Keratinocyte (primary cell): ENCODE measurements around the gene APPL2. TPM values are rescaled to one million over a fixed set of nuclear protein-coding genes. Genes with fewer than 3 reads are reported as not detected.

Source experiments
- DNase-seq: peaks from one replicate; pipeline ENCODE4 v3.0.0-alpha.2; 2011; ENCODE audit warnings: low read depth, missing footprints, low spot score
- FAIRE-seq: peaks from 2 replicates; lab custom pipeline; 2011; peaks lifted over from hg19 to GRCh38; lab: Jason Lieb, UNC
- H2AFZ ChIP-seq: 2 replicates; pipeline ENCODE4 v1.6.0; 2012; ENCODE audit warnings: low read length, control low read depth, inconsistent platforms; ENCODE audit not compliant: control insufficient read depth
- H3K27ac ChIP-seq: 2 replicates; pipeline ENCODE4 v1.5.1; 2011; ENCODE audit warnings: low read length; ENCODE audit not compliant: control insufficient read depth, insufficient read depth
- H3K27me3 ChIP-seq: 3 replicates; pipeline ENCODE4 v1.6.0; 2011; ENCODE audit warnings: low read length; ENCODE audit not compliant: control insufficient read depth, insufficient read depth; ENCODE audit errors: extremely low read depth
- H3K36me3 ChIP-seq, 2 experiments: 2 replicates in 1 of 2; 3 replicates in 1 of 2; pipeline ENCODE4 v1.5.1; 2011; ENCODE audit warnings: low read length in 2 of 2, mild to moderate bottlenecking in 1 of 2; ENCODE audit not compliant: control insufficient read depth in 2 of 2, insufficient read depth in 2 of 2; ENCODE audit errors: extremely low read depth in 1 of 2
- H3K4me1 ChIP-seq: 3 replicates; pipeline ENCODE4 v1.5.1; 2011; ENCODE audit warnings: low read length; ENCODE audit not compliant: control insufficient read depth, insufficient read depth; ENCODE audit errors: extremely low read depth
- H3K4me2 ChIP-seq: 3 replicates; pipeline ENCODE4 v1.6.0; 2011; ENCODE audit warnings: low read depth, low read length; ENCODE audit not compliant: control insufficient read depth, insufficient read depth; ENCODE audit errors: extremely low read depth
- H3K4me3 ChIP-seq, 3 experiments: fragments of 200-600 bp in 1 of 3; sonication (generic) in 1 of 3; 2 replicates in 2 of 3; 3 replicates in 1 of 3; pipeline ENCODE4 v1.5.1; 2011 to 2016; ENCODE audit warnings: low read length in 3 of 3, mild to moderate bottlenecking in 3 of 3, control low read depth in 2 of 3, inconsistent platforms in 1 of 3, low read depth in 1 of 3, mixed read lengths in 1 of 3, mixed run types in 1 of 3, moderate library complexity in 1 of 3; ENCODE audit not compliant: control insufficient read depth in 2 of 3, insufficient read depth in 2 of 3; ENCODE audit errors: extremely low read depth in 1 of 3
- H3K79me2 ChIP-seq: 2 replicates; pipeline ENCODE4 v1.6.0; 2012; ENCODE audit warnings: low read length; ENCODE audit not compliant: control insufficient read depth, insufficient read depth
- H3K9ac ChIP-seq: 3 replicates; pipeline ENCODE4 v1.6.0; 2011; ENCODE audit warnings: low read length; ENCODE audit not compliant: control insufficient read depth, insufficient read depth; ENCODE audit errors: extremely low read depth
- H3K9me1 ChIP-seq: 3 replicates; pipeline ENCODE4 v1.6.0; 2011; ENCODE audit warnings: low read length; ENCODE audit not compliant: control insufficient read depth, insufficient read depth; ENCODE audit errors: extremely low read depth
- H3K9me3 ChIP-seq: 2 replicates; pipeline ENCODE4 v1.5.1; 2012; ENCODE audit warnings: low read depth, low read length; ENCODE audit not compliant: control insufficient read depth
- H4K20me1 ChIP-seq: 3 replicates; pipeline ENCODE4 v1.6.0; 2011; ENCODE audit warnings: low read length; ENCODE audit not compliant: control insufficient read depth, insufficient read depth; ENCODE audit errors: extremely low read depth
- EZH2 ChIP-seq: IDR thresholded peaks from one replicate; pipeline ENCODE4 v1.6.1; 2012; ENCODE audit warnings: inconsistent platforms, mild to moderate bottlenecking, low read length, moderate library complexity
- dilution Hi-C: fragments of 300-500 bp; cut with MboI; formaldehyde crosslinking; loops from one replicate; pipeline ENCODE4 v1.7.0; 2020; ENCODE audit warnings: low sequenced_read_pairs; ENCODE audit not compliant: extremely low pct_ligation_motif_present
- polyA plus RNA-seq, 5 experiments: library from polyadenylated mRNA; depleted of rRNA in 3 of 5; stranded (reverse) in 3 of 5; stranded (forward) in 1 of 5; unstranded in 1 of 5; fragments of >200 nt; gene quantifications; 1 replicate in 1 of 5; 2 replicates in 3 of 5; 3 replicates in 1 of 5; pipeline versions ENCODE4 v1.2.1 to v1.2.3, GENCODE V29; 2011 to 2012; ENCODE audit warnings: missing spikeins in 2 of 5, low read depth in 1 of 5, low replicate concordance in 1 of 5
- TF ChIP-seq, protein P1 (sequence below), 3 experiments: IDR thresholded peaks in 1 of 3; conservative IDR thresholded peaks in 1 of 3; optimal IDR thresholded peaks in 1 of 3; 2 replicates in 2 of 3; 3 replicates in 1 of 3; pipeline versions ENCODE3 to v1.5.1; 2011; ENCODE audit warnings: low read length in 3 of 3, mild to moderate bottlenecking in 3 of 3, moderate library complexity in 2 of 3, control low read depth in 1 of 3, inconsistent platforms in 1 of 3; ENCODE audit not compliant: insufficient read depth in 2 of 3; ENCODE audit errors: extremely low read depth in 1 of 3

The APPL2 gene
- polyA plus RNA-seq, 1 donor (not counting 4 experiments of a cell fraction or from before 2014, with no cell fraction given), result 26.1 TPM

DNA sequence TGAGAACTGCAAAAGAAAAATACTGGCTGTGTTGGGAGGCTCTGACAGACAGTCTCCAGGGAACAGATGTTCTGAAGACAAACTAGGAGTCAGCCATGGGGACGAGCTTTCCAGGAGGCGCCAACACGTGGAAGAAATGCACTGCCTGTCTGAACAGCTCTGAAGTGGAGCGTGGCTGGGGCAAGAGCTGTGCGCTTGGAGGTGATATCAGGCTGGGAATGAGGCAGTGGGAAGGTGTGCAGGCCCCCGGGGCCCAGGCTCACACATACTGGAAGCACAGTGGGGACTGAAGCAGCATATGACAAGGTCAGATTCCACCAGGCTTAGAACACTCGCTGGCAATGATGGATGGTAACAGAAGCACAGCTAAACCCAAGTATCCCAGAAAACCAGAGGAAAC is 17.5 kb downstream of the APPL2 start:
- TF ChIP-seq, protein P1, sequence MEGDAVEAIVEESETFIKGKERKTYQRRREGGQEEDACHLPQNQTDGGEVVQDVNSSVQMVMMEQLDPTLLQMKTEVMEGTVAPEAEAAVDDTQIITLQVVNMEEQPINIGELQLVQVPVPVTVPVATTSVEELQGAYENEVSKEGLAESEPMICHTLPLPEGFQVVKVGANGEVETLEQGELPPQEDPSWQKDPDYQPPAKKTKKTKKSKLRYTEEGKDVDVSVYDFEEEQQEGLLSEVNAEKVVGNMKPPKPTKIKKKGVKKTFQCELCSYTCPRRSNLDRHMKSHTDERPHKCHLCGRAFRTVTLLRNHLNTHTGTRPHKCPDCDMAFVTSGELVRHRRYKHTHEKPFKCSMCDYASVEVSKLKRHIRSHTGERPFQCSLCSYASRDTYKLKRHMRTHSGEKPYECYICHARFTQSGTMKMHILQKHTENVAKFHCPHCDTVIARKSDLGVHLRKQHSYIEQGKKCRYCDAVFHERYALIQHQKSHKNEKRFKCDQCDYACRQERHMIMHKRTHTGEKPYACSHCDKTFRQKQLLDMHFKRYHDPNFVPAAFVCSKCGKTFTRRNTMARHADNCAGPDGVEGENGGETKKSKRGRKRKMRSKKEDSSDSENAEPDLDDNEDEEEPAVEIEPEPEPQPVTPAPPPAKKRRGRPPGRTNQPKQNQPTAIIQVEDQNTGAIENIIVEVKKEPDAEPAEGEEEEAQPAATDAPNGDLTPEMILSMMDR (optimal IDR thresholded peaks at IDR 0.05 in 1 of 3, IDR thresholded peaks at IDR 0.05 in 1 of 3, conservative IDR thresholded peaks at IDR 0.05 in 1 of 3; ENCODE audit: extremely low read depth in 1 of 3, insufficient read depth in 2 of 3, low read length in 3 of 3), result peak in 1 of 3 experiments; percentile 23
- no peak for TF ChIP-seq EZH2
- H3K9ac ChIP-seq, result no peak overlapping the region
- H3K27ac ChIP-seq, result no peak overlapping the region
- peaks cover 11% of the 10 kb centered on the region for H3K4me1 ChIP-seq
- H3K4me2 ChIP-seq, result no peak overlapping the region
- H3K36me3 ChIP-seq, result peaks cover 13 to 30% of the 10 kb centered on the region in 2 experiments
- FAIRE-seq (no peak), DNase-seq (no peak)
- H3K79me2 ChIP-seq, result no peaks in the 10 kb centered on the region
- dilution Hi-C loops, result no loop called here
- H2AFZ ChIP-seq, result no peak overlapping the region
- H3K9me3 ChIP-seq, result no peaks in the 10 kb centered on the region
- H4K20me1 ChIP-seq, result peaks cover 3% of the 10 kb centered on the region
- H3K9me1 ChIP-seq, result peaks cover 2% of the 10 kb centered on the region
- no peak overlapping the region for H3K4me3 ChIP-seq
- H3K27me3 ChIP-seq, result no peaks in the 10 kb centered on the region

DNA sequence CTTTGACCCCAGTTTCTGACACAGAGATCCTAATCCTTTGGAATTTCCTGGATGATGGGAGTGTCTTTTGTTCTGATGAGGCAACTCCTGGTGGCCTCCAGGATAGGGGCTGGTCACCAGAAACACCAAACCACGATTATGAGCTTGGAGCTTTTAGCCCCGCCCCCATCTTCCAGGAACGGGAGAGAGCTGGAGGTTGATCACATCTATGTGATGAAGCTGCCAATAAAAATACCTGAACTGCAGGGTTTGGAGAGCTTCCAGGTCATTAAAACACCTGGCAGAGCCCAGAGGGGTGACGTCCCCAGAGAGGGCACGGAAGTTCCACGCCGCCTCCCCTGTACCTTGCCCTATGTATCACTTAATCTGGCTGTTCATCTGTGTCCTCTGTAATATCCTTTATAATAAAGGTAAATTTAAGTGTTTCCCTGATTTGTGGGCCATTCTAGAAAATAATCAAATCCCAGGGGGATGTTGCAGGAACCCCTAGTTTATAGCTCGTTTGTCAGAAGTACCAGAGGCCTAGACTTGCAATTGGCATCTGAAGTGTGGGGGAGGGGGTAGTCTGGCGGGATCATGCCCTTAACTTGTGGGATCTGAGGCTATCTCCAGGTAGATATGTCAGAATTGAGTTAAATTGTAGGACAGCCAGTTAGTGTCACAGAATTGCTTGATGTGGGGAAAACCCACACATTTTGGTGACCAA is 21.2 kb downstream of the APPL2 start:
- TF ChIP-seq, protein P1 (optimal IDR thresholded peaks at IDR 0.05 in 1 of 3, IDR thresholded peaks at IDR 0.05 in 1 of 3, conservative IDR thresholded peaks at IDR 0.05 in 1 of 3; ENCODE audit: extremely low read depth in 1 of 3, insufficient read depth in 2 of 3, low read length in 3 of 3), result no peak
- TF ChIP-seq EZH2, result no peak
- Histone ChIP-seq H3K9ac (peak overlapping the region; percentile 43), H3K36me3 (peaks cover 8 to 17% of the 10 kb centered on the region in 2 experiments), H3K4me1 (peaks cover 21% of the 10 kb centered on the region), H3K27ac (peak overlapping the region; percentile 72), H4K20me1 (peaks cover 3% of the 10 kb centered on the region), H3K4me3 (no peak overlapping the region), H3K79me2 (no peaks in the 10 kb centered on the region), H3K4me2 (peak overlapping the region; percentile 50), H3K9me3 (no peaks in the 10 kb centered on the region), H3K27me3 (no peaks in the 10 kb centered on the region), H3K9me1 (no peaks in the 10 kb centered on the region), H2AFZ (no peak overlapping the region)
- FAIRE-seq, result no peak
- no peak for DNase-seq
- dilution Hi-C loops, result no loop called here
